Activated naive CD8-positive, alpha-beta T cell treated with anti-CD3 and anti-CD28 coated beads for 36 hours (primary cell): ENCODE results near the gene CTIF. TPM values are rescaled to one million over a fixed set of nuclear protein-coding genes. Genes with fewer than 3 reads are reported as not detected.
A peak's percentile ranks its signal among the peaks of the same experiment; 100 is the strongest.

Experiments used
- DNase-seq: peaks from one replicate; pipeline ENCODE4 v3.0.0; 2021
- H3K27ac Mint-ChIP-seq: one replicate; pipeline ENCODE4 v1.8.0; 2022; ENCODE audit warnings: mild to moderate bottlenecking, moderate library complexity, mixed read lengths
- H3K27me3 Mint-ChIP-seq: one replicate; pipeline ENCODE4 v1.8.0; 2022; ENCODE audit warnings: mild to moderate bottlenecking, mixed read lengths
- H3K36me3 Mint-ChIP-seq: one replicate; pipeline ENCODE4 v1.8.0; 2021; ENCODE audit warnings: mild to moderate bottlenecking, mixed read lengths
- H3K4me1 Mint-ChIP-seq: one replicate; pipeline ENCODE4 v1.8.0; 2021; ENCODE audit warnings: mixed read lengths
- H3K4me3 Mint-ChIP-seq: one replicate; pipeline ENCODE4 v1.8.0; 2022; ENCODE audit warnings: mild to moderate bottlenecking, moderate library complexity, mixed read lengths
- H3K9me3 Mint-ChIP-seq: one replicate; pipeline ENCODE4 v1.8.0; 2022; ENCODE audit warnings: mixed read lengths
- total RNA-seq, 2 experiments: library from RNA; stranded (reverse); gene quantifications; one replicate each; pipeline ENCODE4 v1.2.3, GENCODE V29; 2021

Gene CTIF
- total RNA-seq, 2 experiments from 2014 or later: 2.3 to 3.5 TPM

DNA sequence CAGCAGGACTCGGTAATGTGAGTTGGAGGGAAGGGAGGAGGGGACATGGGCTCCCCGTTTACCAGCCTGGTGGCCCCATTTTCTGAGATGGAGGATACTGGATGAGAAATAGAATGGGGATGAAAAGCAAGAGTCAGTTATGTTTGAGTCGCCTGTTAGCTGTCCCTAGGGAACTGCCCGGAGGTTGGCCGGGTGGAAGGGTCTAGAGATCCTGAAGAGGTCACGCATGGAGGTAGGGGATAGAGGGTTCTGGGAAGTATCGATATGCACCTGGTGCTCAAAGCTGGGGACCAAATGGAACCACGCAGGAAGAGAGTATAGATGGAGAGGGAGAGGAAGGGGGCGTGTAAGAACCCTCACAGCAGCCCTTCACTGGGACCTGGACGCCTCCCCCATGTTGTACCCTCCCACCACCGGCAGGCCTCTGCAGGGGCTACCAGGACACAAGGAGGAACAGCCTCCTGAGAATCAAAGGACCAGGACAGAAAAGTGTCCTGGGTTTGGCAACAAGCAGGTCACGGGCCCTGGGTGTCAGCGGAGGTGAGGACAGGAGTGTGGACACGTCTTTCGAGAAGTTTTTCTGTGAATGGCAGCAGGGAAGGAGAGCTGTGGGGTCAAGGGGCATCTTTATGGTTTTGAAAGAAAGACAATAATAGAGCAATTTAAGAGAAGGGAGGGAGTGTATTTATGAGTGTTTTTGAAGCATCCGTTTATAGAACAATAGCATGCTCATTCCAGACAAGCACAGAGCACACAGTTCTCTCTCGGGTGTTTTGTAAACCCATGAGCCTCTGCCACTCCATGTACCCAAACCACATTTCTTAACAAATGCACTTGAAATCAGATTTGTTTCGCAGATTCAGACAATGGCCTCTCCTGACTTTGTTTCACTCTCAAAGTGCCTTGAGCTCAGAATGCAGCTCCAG lies 279.8 kb downstream of the CTIF start:
- no peak overlapping the region for H3K4me3 Mint-ChIP-seq
- DNase-seq: no peak
- H3K27me3 Mint-ChIP-seq: no peaks in the 10 kb centered on the region
- H3K4me1 Mint-ChIP-seq: peaks cover 32% of the 10 kb centered on the region
- peaks cover 5% of the 10 kb centered on the region for H3K9me3 Mint-ChIP-seq
- H3K36me3 Mint-ChIP-seq: peaks cover 10% of the 10 kb centered on the region
- H3K27ac Mint-ChIP-seq: no peak overlapping the region

GRCh38 chr18:48819276-48819675 lies 280.4 kb downstream of the CTIF start:
- Mint-ChIP-seq H3K4me3 (no peak overlapping the region), H3K4me1 (peaks cover 25% of the 10 kb centered on the region), H3K9me3 (peaks cover 8% of the 10 kb centered on the region), H3K36me3 (peaks cover 15% of the 10 kb centered on the region), H3K27me3 (no peaks in the 10 kb centered on the region), H3K27ac (no peak overlapping the region)
- no peak for DNase-seq

DNA sequence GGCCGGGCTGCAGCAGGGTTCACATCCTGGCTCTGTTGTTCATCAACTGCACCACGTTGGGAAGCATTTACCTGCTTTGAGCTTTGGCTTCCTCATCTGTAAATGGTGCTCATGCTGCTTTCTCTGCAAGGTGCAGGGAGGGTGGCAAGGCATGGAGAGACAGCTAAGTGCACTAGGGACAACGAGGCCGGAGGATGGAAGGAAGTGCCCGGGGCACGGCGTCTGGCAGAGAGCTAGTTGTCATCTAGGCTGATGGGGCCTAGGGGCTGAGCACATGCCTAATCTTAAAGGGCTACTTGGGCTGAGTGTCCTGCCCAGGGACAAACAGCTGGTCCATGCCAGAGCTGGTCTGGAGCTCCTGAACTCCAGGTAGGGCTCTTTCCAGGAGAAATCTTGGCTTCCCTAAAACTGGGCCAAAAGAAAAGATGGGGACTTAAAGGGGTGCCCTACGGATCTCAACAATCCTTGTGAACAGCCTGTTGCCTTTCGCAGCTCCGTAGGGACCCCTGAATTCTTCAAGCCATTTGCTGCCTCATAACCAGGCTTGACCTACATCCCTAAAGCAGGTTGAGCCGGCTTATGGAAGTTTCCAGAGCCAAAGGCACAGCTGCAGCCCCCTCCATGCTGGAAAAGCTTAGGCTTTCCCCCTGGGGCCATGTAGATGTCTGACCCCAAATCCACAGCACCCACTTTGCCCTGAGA lies 281.1 kb downstream of the CTIF start:
- peaks cover 19% of the 10 kb centered on the region for H3K4me1 Mint-ChIP-seq
- H3K4me3 Mint-ChIP-seq: no peak overlapping the region

DNA sequence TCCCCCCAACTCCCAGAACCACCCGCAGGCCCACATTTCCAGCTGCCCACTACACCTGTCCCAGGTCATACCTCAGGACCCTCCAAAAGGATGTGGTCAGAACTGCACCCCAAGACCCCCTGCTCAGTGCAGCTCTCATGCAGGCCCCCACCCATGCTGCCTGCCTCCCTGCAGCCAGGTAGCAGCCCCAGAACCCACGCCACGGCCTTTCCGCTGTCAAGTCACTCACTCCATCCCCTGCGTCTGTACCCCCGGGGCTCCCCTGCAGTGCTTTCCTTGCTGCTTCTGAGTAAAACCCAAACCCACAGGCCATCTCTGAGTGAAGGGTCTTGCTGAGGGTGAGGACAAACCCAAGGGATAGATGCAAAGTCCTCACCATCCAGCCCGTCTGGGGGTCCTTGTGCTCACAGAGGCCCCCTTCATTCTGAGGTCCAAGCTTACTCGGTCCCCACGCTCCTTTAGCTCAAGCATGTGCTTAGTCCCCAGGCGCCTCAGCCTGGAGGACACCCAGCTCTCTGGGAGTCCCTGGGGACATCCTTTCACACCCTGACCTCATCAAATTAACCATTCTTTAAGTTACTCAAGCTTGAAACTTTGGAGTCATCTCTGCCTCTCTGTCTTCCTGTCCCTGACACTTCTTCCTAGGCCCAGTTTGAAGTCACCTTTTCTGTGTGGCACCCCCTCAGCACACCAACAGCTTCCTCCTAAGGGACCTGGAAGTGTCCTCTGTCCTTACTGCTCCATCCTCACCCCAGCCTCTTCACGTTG lies 281.8 kb downstream of the CTIF start:
- Mint-ChIP-seq H3K4me1 (peaks cover 16% of the 10 kb centered on the region), H3K4me3 (no peak overlapping the region), H3K27ac (peak overlapping the region; percentile 14), H3K9me3 (peaks cover 8% of the 10 kb centered on the region), H3K27me3 (no peaks in the 10 kb centered on the region), H3K36me3 (peaks cover 24% of the 10 kb centered on the region)
- no peak for DNase-seq

More for the DNA sequence above, 281.1 kb downstream of the CTIF start:
- Mint-ChIP-seq H3K36me3 (peaks cover 21% of the 10 kb centered on the region), H3K9me3 (peaks cover 8% of the 10 kb centered on the region), H3K27me3 (no peaks in the 10 kb centered on the region), H3K27ac (no peak overlapping the region)
- no peak for DNase-seq

DNA sequence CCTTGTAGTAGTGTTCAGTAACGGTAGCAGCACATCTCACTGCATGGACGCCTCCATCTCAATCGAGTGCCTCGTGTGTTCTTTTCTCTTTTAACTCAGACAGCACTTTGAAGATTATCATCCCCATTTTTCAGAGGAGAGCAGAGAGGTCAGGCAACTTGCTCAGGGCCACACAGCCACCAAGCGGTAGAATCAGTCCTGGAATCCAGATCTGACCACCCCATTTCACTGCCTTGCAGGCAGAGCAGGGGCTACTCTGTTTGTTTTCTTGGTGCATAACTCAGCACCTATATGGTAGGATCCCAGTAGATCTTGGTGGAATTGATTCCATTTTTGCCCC lies 282.4 kb downstream of the CTIF start:
- Mint-ChIP-seq H3K4me1 (peaks cover 14% of the 10 kb centered on the region), H3K27me3 (no peaks in the 10 kb centered on the region), H3K4me3 (no peak overlapping the region), H3K36me3 (peaks cover 24% of the 10 kb centered on the region), H3K27ac (peak overlapping the region; percentile 14), H3K9me3 (peaks cover 8% of the 10 kb centered on the region)
- no peak for DNase-seq

DNA sequence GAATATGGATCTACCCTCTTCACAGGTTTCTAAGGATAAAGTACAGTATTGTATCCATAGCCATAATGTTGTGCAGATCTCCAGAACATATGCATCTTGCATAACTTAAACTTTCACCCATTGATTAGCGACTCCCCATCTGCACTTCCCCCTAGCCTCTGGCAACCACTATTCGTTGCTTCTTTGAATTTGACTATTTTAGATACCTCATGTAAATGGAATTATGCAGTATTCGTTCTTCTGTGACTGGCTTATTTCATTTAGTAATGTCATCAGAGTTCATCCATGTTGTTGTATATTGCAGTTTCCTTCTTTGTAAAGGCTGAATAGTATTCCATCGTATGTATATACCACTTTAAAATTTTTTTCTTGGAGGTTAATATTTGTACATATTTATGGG lies 283.0 kb downstream of the CTIF start:
- Mint-ChIP-seq H3K27ac (no peak overlapping the region), H3K36me3 (peaks cover 25% of the 10 kb centered on the region), H3K9me3 (peaks cover 8% of the 10 kb centered on the region), H3K27me3 (no peaks in the 10 kb centered on the region), H3K4me1 (peaks cover 14% of the 10 kb centered on the region), H3K4me3 (no peak overlapping the region)
- DNase-seq: no peak

DNA sequence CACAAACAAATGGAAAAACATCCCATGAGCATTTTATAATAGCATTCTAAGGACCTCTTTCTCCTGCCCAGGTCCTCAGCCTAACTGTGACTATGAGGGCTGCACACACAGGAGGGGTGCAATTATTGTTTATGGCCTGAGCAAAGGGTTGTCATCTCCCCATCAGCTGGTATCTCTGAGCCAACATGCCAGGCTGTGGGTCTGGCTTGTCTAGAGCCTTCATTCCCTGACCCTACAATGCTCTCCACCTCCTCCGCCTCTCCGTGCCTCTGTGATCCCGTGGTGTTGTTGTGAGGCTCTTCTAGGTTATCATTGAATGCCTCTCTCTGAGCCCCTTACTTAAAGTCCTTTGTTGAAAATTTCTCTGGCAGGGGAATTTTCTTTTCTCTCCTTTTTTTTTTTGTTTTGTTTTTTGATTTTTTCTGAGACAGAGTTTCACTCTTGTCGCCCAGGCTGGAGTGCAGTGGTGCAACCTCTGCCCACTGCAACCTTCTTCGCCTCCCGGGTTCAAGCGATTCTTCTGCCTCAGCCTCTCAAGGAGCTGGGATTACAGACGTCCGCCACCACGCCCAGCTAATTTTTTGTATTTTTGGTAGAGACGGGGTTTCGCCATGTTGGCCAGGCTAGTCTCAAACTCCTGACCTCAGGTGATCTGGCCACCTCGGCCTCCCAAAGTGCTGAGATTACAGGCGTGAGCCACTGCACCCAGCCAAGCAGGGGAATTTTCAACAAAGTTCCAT lies 285.6 kb downstream of the CTIF start:
- Mint-ChIP-seq H3K27me3 (no peaks in the 10 kb centered on the region), H3K4me1 (peaks cover 16% of the 10 kb centered on the region), H3K4me3 (no peak overlapping the region), H3K36me3 (peaks cover 25% of the 10 kb centered on the region), H3K27ac (no peak overlapping the region), H3K9me3 (peaks cover 8% of the 10 kb centered on the region)
- DNase-seq: no peak

DNA sequence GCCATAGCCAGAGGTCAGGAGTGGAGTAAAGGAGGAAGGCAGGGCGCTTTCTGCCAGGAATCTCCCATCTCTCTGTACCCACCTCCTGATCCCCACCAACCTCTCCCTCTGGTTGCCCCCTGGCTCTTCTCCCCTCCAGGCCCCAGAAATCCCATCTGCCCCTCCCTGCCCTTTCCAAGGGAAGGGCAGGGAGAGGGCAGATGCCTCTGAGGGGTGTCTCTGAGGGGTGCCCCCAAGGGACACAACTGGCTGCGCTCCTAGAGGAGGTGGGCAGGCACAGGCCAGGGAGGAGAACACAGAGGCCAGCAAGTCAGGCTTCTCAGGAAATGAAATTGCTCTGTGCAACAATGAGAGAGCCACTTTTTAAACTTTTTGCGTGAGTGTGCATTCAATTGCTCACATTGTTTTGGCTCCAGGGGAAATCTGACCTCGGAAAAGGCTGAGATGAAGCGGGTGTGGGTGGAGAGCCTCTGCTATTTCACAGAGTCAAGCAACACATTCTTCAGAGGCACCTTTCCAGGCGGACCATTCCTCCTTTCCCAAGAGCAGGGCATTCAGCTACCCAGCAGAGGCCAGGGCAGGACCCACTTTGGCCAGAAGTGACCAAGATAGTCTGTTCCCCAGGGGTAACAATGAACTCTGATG lies 286.4 kb downstream of the CTIF start:
- Mint-ChIP-seq H3K36me3 (peaks cover 25% of the 10 kb centered on the region), H3K4me3 (no peak overlapping the region), H3K9me3 (peaks cover 8% of the 10 kb centered on the region), H3K27me3 (no peaks in the 10 kb centered on the region), H3K27ac (no peak overlapping the region), H3K4me1 (peaks cover 16% of the 10 kb centered on the region)
- no peak for DNase-seq

- H3K36me3 Mint-ChIP-seq: peaks cover 25% of the 10 kb centered on the region
These were observed 287.4 kb downstream of the CTIF start for GRCh38 chr18:48826271-48826670.

DNA sequence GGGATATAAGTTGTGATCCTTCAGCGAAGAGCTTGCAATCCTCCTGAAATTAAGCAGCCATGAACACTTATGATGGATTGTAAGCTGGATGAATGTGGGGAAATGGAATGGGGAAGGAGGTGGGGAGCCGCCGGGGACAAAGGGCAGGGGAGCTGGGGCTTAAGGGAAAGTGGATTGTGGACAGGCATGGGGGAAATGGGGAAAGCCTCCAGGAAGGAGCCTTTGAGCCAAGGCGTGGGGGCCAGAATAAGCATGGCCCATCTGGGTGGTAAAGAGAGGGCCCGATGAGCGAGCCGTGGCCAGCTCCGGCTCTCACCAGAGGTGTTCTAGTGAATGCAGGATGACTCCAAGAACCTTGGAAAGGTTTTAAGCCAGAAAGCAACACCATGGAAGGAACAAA lies 288.0 kb downstream of the CTIF start:
- no peak overlapping the region for H3K4me3 Mint-ChIP-seq
- DNase-seq: no peak
- peaks cover 8% of the 10 kb centered on the region for H3K9me3 Mint-ChIP-seq
- peaks cover 14% of the 10 kb centered on the region for H3K4me1 Mint-ChIP-seq
- no peak overlapping the region for H3K27ac Mint-ChIP-seq
- H3K27me3 Mint-ChIP-seq: no peaks in the 10 kb centered on the region
- peaks cover 25% of the 10 kb centered on the region for H3K36me3 Mint-ChIP-seq

More at GRCh38 chr18:48826271-48826670, 287.4 kb downstream of the CTIF start:
- Mint-ChIP-seq H3K9me3 (peaks cover 8% of the 10 kb centered on the region), H3K4me1 (peaks cover 12% of the 10 kb centered on the region), H3K4me3 (no peak overlapping the region), H3K27ac (no peak overlapping the region), H3K27me3 (no peaks in the 10 kb centered on the region)
- DNase-seq: no peak

DNA sequence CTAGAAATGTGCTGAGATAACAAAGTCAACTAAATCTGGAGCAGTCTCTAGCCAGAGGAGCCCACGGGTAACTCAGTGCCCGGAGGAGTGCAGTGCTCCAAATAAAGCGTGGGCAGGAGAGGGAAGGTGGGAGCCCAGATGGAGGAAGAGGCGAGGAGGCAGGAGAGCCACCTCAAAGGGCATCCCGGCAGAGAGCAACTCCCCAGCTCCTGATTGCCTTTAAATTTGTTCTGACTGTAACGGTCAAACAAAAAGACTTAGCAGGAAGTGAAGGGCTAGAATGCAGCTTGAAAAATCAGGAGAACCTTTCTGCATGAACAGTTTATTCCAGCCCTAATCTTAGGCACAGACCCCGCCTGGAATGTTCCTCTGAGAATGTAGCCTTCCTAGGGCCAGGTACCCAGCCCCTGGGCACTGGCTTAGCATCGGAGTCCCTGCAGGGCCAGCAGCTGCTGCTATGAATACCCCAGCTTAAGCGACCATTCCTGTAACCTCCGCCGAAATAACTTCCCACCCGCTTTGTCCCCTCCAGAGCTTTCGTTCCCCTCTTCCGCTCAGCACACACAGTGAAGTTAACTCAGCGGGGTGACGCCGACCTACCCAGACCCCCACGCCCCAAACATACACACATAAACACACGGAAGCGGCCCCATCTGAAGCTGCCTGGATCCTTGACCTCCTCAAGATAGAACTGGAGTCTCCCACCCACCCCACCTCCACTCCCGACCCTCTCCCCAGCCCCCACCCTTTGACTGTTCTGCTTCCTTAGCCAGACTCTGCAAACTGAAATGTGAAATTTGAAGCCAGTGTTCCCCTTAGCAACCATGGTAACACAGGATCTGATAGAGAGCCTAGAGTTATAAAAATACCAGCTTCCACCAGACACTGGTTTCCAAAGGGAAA lies 288.7 kb downstream of the CTIF start:
- peaks cover 18% of the 10 kb centered on the region for H3K4me1 Mint-ChIP-seq
- peaks cover 8% of the 10 kb centered on the region for H3K9me3 Mint-ChIP-seq
- no peak for DNase-seq
- no peak overlapping the region for H3K4me3 Mint-ChIP-seq
- peaks cover 24% of the 10 kb centered on the region for H3K36me3 Mint-ChIP-seq
- H3K27me3 Mint-ChIP-seq: no peaks in the 10 kb centered on the region
- H3K27ac Mint-ChIP-seq: no peak overlapping the region

GRCh38 chr18:48828194-48828545 lies 289.3 kb downstream of the CTIF start:
- H3K27me3 Mint-ChIP-seq: no peaks in the 10 kb centered on the region
- peaks cover 25% of the 10 kb centered on the region for H3K4me1 Mint-ChIP-seq
- peaks cover 4% of the 10 kb centered on the region for H3K9me3 Mint-ChIP-seq

DNA sequence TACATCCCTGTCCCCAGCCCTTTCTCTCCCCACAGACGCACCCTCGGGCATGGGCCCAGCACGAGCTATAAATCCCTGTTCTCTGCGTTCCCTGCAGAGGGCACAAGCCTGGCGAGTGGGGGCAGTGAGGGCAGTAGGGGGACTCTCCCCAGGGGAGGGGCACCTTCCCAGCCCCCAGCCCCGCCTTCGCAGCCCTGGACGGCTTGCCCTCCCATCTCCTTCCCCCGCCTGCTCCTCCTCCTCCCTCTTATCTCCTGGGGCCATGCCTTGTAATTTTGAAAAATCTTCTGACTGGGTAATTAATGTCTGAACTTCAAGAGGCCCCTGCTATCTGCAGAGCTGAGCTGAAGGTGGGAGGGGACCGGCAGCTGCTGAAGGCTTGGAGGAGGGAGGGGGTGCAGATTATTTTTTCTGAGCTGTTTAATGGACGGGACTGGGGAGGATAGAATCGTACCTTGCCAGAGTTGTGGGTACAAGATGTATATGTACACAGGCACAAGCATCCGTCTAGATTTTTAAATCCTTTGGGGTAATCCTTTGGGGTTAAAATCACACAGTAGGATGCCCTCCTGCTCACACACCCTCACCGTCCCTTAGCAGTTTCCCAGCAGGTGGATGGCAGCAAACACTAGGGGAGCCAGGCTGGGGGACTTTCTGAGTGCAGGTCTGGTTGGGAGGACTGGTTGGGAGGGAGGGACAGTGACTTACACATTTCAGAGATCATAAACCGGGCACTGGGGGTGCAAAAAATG lies 290.0 kb downstream of the CTIF start:
- no peaks in the 10 kb centered on the region for H3K27me3 Mint-ChIP-seq
- H3K27ac Mint-ChIP-seq: no peak overlapping the region
- H3K9me3 Mint-ChIP-seq: peaks cover under 1% of the 10 kb centered on the region
- no peak overlapping the region for H3K4me3 Mint-ChIP-seq
- peaks cover 17% of the 10 kb centered on the region for H3K36me3 Mint-ChIP-seq
- no peak for DNase-seq
- peaks cover 31% of the 10 kb centered on the region for H3K4me1 Mint-ChIP-seq

More at GRCh38 chr18:48828194-48828545, 289.3 kb downstream of the CTIF start:
- peaks cover 24% of the 10 kb centered on the region for H3K36me3 Mint-ChIP-seq
- no peak for DNase-seq
- H3K4me3 Mint-ChIP-seq: no peak overlapping the region
- no peak overlapping the region for H3K27ac Mint-ChIP-seq
